Ovary (tissue), 10 donors: ENCODE results near the gene NCF1. TPM values are rescaled to one million over a fixed set of nuclear protein-coding genes. Genes with fewer than 3 reads are reported as not detected.
"Not testable (repeated sequence)": the region's sequence is repeated elsewhere in the genome, so short reads cannot be mapped to it uniquely, and the experiment has no call there.

ENCODE experiments used
- DNase-seq, 5 donors: peaks; one replicate each; pipeline ENCODE4 v3.0.0-alpha.2; 2019 to 2020
- H3K27ac ChIP-seq, 2 donors: fragments of 200-600 bp; one replicate each; pipeline versions ENCODE4 v1.5.1 to v1.8.0; 2019 to 2022
- H3K27me3 ChIP-seq: fragments of 200-600 bp; one replicate; pipeline ENCODE4 v1.8.0; 2022
- H3K36me3 ChIP-seq: fragments of 200-600 bp; sonication (generic); one replicate; pipeline ENCODE4 v1.5.1; 2019
- H3K4me1 ChIP-seq: one replicate; pipeline ENCODE4 v1.8.1; 2013; ENCODE audit warnings: mild to moderate bottlenecking, moderate library complexity; ENCODE audit not compliant: insufficient read depth
- H3K4me3 ChIP-seq: fragments of 200-600 bp; sonication (generic); one replicate; pipeline ENCODE4 v1.5.1; 2017
- H3K9me3 ChIP-seq, 2 donors: fragments of 200-600 bp in 1 of 2; sonication (generic) in 1 of 2; one replicate each; pipeline versions ENCODE4 v1.5.1 to v1.8.1; 2013 to 2019; ENCODE audit warnings: mild to moderate bottlenecking in 1 of 2, moderate library complexity in 1 of 2
- EP300 ChIP-seq: sonication (generic); formaldehyde crosslinking; IDR thresholded peaks from one replicate; pipeline ENCODE4 v1.6.1; 2017; ENCODE audit warnings: antibody characterized with exemption
- POLR2A ChIP-seq: fragments of 450-650 bp; IDR thresholded peaks from one replicate; pipeline ENCODE4 v1.6.1; 2017; ENCODE audit warnings: antibody characterized with exemption, mild to moderate bottlenecking, moderate library complexity
- WGBS, 3 donors: extraction: QIAGEN DNeasy Blood & Tissue Kit in 1 of 3; methylation state at CpG; one replicate each; pipeline versions ENCODE4 v1.1.5 to v1.1.7; 2013 to 2017; 5-methylcytosine and 5-hydroxymethylcytosine counted together
- intact Hi-C, 4 donors: fragments of 100-400 bp; cut with DNase I; formaldehyde crosslinking; loops; one replicate each; pipeline versions ENCODE4 v1.11.0 to v1.15.1; 2022 to 2023
- long read RNA-seq, 3 donors: library from polyadenylated mRNA in 2 of 3; unstranded in 2 of 3; transcript quantifications; one replicate each; pipeline ENCODE4 v2.0.0 and lab custom pipeline, GENCODE V29; 2021 to 2026
- polyA plus RNA-seq, 2 donors: library from polyadenylated mRNA; stranded (reverse); fragments of 200-250 nt in 1 of 2; fragments of 350-450 nt in 1 of 2; fragmentation: Illumina TruSeq in 1 of 2; extraction: RNeasy Lipid Tissue Mini Kit (QIAGEN cat#74804) in 1 of 2; gene quantifications; one replicate each; pipeline ENCODE4 v1.2.3, GENCODE V29; 2013 to 2014
- total RNA-seq, 7 donors: library from RNA; depleted of rRNA in 2 of 7; stranded (reverse); fragments of >200 nt in 2 of 7; fragmentation: NEBNext Ultra II Directional in 3 of 7; extraction: Animal tissue kit (Norgen Biotek cat#: 25700) in 3 of 7; gene quantifications; one replicate each; pipeline versions ENCODE4 v1.1.0 to v1.2.4, GENCODE V29; 2016 to 2023
- TF ChIP-seq, protein P1 (sequence below), 3 donors: fragments of 450-650 bp in 2 of 3; fragments of 200-600 bp in 1 of 3; IDR thresholded peaks; one replicate each; pipeline versions ENCODE4 v1.5.1 to v1.8.0; 2016 to 2022; ENCODE audit warnings: antibody characterized with exemption in 3 of 3, mild to moderate bottlenecking in 1 of 3
- donor health status: DM: no; HTN: no; CAD: no; lungs with moderate emphysema.
- donor health status: DM: no; HTN: no; CAD: no.
- donor health status: Bipolar disorder and iron deficiency.
- donor health status: DM: yes; HTN: yes; CAD: no.
- donor health status: DM: no; HTN: no; CAD: no.
- donor health status: DM: yes; HTN: yes; CAD: no.

NCF1 gene
- total RNA-seq: 1 to 10 TPM in 3 of 7 donors, under 1 TPM in 4; 0.23 to 1.9 (median 0.83) TPM
- polyA plus RNA-seq: 1 to 10 TPM in 1 of 2 donors, under 1 TPM in 1; 0.69 to 3.6 TPM
- long read RNA-seq, donor 1, partial matches to known transcripts: 0 of 3 reads
- long read RNA-seq, donor 1, other reads (novel, unspliced or antisense): 3 of 3 reads
- long read RNA-seq, donor 2: 0 reads
- long read RNA-seq, donor 3: 0 reads

DNA sequence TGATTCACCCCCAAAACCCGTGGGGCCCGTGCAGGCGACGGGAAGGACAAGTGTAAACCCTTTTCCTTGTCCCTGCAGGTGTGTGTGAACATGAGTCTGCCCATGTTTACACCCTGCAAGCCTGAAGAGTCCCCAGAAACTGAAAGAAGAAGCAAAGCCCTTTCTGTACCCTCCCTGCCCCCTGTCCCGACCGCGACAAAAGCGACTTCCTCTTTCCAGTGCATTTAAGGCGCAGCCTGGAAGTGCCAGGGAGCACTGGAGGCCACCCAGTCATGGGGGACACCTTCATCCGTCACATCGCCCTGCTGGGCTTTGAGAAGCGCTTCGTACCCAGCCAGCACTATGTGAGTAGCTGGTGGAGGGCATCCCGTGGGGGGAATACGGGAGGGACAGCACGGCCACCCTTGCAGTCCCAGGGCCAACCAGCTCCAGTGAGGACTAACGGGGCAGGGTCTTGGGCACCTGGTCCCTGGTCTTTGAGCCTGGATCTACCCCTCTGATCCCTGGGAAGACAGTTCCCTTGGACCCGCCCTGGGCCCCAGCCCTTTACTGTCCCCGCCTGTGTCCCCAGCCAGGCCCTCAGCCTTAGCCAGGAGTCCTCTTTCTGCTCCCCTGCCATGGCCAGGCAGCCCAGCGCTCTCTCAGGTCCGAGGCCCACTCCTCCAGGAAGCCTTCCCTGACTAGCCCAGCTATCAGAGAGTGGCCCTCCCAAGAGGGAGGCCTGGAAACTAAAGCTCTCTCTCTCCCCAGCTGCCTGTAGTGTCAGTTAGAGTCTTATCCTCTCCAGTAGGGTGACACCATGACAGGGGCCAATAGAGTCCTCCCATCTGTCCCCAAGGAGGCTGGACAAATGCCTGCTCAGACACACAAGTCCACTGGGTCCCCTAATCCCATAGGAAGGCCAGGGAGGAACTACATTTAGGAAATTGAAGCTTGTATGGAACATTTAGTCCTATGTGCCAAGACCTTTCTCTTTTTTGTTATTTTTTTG lies at the start of gene NCF1:
TSS of gene NCF1 (plus strand) at position 252 of the 991 bp plus-strand sequence. CDS start at position 273, 21 bp downstream.
- no CpG with 5 or more reads among the region's 21 CpGs for WGBS, 3 donors
- H3K36me3 ChIP-seq, DNase-seq, H3K27me3 ChIP-seq, intact Hi-C loops, H3K9me3 ChIP-seq, H3K4me1 ChIP-seq, H3K27ac ChIP-seq, H3K4me3 ChIP-seq: not testable (repeated sequence)

GRCh38 chr7:74725840-74726239 lies 48.0 kb upstream of the NCF1 start:
- intact Hi-C loops: no loop called here
- Histone ChIP-seq H3K4me1 (peaks cover 3% of the 10 kb centered on the region), H3K36me3 (no peaks in the 10 kb centered on the region), H3K27ac (no peak overlapping the region), H3K27me3 (no peaks in the 10 kb centered on the region), H3K9me3 (no peaks in the 10 kb centered on the region), H3K4me3 (no peak overlapping the region)
- DNase-seq: no peak
- 70 to 75% (median 75%) methylated on average over 1 of the region's 1 CpG for WGBS, 3 donors
- TF ChIP-seq EP300 (no peak), POLR2A (no peak)
- TF ChIP-seq, protein P1, sequence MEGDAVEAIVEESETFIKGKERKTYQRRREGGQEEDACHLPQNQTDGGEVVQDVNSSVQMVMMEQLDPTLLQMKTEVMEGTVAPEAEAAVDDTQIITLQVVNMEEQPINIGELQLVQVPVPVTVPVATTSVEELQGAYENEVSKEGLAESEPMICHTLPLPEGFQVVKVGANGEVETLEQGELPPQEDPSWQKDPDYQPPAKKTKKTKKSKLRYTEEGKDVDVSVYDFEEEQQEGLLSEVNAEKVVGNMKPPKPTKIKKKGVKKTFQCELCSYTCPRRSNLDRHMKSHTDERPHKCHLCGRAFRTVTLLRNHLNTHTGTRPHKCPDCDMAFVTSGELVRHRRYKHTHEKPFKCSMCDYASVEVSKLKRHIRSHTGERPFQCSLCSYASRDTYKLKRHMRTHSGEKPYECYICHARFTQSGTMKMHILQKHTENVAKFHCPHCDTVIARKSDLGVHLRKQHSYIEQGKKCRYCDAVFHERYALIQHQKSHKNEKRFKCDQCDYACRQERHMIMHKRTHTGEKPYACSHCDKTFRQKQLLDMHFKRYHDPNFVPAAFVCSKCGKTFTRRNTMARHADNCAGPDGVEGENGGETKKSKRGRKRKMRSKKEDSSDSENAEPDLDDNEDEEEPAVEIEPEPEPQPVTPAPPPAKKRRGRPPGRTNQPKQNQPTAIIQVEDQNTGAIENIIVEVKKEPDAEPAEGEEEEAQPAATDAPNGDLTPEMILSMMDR (IDR thresholded peaks at IDR 0.05): no peak

DNA sequence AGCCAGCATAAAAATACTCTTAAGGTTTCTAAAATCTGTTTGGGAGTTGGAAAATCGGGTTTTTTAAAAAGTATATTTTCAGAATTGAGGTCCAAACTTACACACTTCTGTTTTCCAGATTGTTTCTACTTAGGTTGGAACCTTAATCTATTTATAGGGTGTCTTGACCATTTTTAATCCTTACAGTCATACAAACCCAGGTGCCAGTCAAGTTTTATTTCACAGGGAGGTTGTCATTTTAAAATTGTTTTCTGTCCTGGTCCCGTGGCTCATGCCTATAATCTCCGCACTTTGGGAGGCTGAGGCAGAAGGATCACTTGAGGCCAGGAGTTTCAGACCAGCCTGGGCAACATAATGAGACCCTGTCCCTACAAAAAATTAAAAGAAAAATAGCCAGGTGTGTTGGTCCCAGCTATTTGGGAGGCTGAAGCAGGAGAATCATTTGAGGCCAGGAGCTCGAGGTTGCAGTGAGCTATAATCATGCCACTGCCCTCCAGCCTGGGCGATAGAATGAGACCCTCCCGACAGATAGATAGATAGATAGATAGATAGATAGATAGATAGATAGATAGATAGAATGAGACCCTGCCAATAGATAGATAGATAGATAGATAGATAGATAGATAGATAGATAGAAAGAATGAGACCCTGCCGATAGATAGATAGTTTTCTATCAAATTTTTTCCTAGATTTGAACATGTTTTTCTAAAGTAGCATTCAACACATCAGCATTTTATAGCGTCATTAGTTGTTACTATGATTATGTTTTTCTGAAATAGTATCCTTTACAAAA lies 47.3 kb upstream of the NCF1 start:
- 86 to 89% (median 87%) methylated on average over 8 of the region's 8 CpGs for WGBS, 3 donors
- Histone ChIP-seq H3K27me3 (no peaks in the 10 kb centered on the region), H3K9me3 (no peaks in the 10 kb centered on the region), H3K4me3 (no peak overlapping the region), H3K36me3 (no peaks in the 10 kb centered on the region), H3K27ac (no peak overlapping the region), H3K4me1 (peaks cover 3% of the 10 kb centered on the region)
- intact Hi-C loops: no loop called here
- no peak for DNase-seq
- TF ChIP-seq, protein P1 (IDR thresholded peaks at IDR 0.05): no peak
- TF ChIP-seq EP300 (no peak), POLR2A (no peak)

- no CpG with 5 or more reads among the region's 10 CpGs for WGBS, 3 donors
- not testable (repeated sequence) for DNase-seq
Observed at GRCh38 chr7:74728686-74729085, 45.1 kb upstream of the NCF1 start.

DNA sequence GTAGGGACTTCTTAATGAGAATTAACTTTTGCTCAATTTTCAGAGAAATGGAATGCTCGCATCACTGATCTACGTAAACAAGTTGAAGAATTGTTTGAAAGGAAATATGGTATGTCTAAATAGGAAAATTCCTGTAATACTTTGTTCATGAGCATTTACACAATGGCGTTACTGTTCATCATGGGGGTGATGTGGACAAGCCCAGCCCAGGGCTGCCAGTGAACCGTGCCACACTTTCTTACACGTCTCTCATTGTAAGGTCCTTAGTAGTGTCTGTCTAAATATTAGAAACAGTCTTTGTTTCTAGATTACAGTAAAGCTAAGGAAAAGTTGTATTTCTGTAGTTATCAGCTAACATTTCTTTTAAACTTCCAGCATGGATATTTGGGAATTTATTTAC lies 43.6 kb upstream of the NCF1 start:
- WGBS, 3 donors: no CpG with 5 or more reads among the region's 5 CpGs
- H3K27ac ChIP-seq, DNase-seq, H3K9me3 ChIP-seq, H3K36me3 ChIP-seq, H3K4me1 ChIP-seq, intact Hi-C loops, H3K4me3 ChIP-seq, H3K27me3 ChIP-seq: not testable (repeated sequence)

More at GRCh38 chr7:74728686-74729085, 45.1 kb upstream of the NCF1 start:
- intact Hi-C loops, H3K4me1 ChIP-seq, H3K27me3 ChIP-seq, H3K36me3 ChIP-seq, H3K4me3 ChIP-seq, H3K9me3 ChIP-seq, H3K27ac ChIP-seq: not testable (repeated sequence)

DNA sequence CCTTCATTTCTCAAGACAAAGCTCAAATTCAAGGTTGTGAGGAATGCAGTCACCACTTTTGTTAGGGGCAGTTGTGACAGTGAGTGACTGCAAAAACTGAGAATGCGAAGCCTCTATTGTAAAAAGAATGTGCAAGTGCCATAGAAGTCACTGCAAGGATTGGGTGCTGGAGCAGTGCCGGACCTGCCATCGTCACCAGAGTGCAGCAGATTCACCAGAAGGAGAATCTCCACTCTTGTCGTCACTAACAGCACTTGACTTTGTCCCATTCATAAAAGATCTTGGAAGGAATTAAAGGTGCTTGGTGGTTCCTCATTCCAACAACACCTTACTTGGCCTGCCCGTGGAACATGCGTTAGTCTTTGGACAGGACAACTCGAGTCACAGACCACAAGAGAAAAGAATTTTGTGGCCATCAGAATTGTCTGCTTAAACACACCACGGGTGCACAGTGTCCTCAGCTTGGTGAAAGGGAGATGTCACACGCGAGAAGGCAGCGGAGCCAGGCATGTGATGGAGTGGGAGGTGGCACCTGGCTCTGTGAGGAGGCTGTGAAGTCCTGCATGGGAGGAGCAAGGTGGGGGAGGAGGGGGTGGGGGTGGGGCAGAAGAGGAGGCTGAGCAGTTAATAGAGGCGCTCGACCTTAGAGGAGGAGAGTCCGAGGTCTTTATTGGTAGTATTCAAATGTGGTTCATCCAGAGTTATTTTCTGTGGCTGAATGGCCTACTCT lies 33.7 kb upstream of the NCF1 start:
- H3K4me1 ChIP-seq, H3K4me3 ChIP-seq, H3K27me3 ChIP-seq, H3K27ac ChIP-seq, intact Hi-C loops, DNase-seq, H3K36me3 ChIP-seq, H3K9me3 ChIP-seq: not testable (repeated sequence)
- no CpG with 5 or more reads among the region's 14 CpGs for WGBS, 3 donors

DNA sequence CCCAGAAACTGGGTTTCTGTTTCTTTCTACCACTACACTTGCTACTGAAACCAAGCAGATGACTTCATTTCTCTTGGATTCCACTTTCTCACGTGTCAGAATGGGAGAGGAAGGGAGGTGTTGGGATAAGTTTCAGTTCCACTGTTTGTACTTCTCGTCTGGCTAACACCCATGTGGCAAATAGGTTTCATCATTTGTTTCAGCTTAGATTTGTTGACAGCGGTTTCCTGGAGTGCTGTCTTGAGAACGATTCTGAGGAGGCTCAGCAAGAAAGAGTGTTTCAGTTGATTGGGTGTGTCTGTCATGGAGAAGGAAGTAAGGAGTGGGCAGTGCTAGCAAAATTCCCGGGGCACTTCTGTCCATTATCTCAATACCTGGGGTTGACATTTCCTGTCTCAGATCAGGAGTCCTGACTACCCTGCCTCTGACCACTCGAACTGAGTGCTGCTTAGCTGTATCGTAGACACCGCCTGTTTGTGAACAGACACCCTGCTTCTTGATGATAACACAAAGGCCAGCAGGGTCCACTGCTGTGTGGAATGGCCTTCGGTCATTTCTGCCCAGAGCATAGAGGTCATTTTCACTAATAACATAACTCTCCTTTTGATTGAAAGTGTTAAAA lies 29.8 kb upstream of the NCF1 start:
- H3K27me3 ChIP-seq, intact Hi-C loops, H3K4me3 ChIP-seq, H3K27ac ChIP-seq, H3K4me1 ChIP-seq, DNase-seq, H3K9me3 ChIP-seq, H3K36me3 ChIP-seq: not testable (repeated sequence)
- WGBS, 3 donors: no CpG with 5 or more reads among the region's 9 CpGs

GRCh38 chr7:74753921-74754482 lies 19.8 kb upstream of the NCF1 start:
- H3K4me3 ChIP-seq, DNase-seq, H3K4me1 ChIP-seq, intact Hi-C loops, H3K27ac ChIP-seq, H3K27me3 ChIP-seq, H3K36me3 ChIP-seq, H3K9me3 ChIP-seq: not testable (repeated sequence)
- WGBS, 3 donors: no CpG with 5 or more reads among the region's 9 CpGs
